ENCODE results near the gene MRPL54. TPM values are rescaled to one million over a fixed set of nuclear protein-coding genes. Genes with fewer than 3 reads are reported as not detected.

Gene MRPL54
- total RNA-seq, 4 donors from 2014 or later, result 31.8 to 90.1 (median 76.3) TPM

GRCh38 chr19:3796358-3796757 lies 33.9 kb downstream of the MRPL54 start:
- Histone ChIP-seq H3K27me3 (peaks cover 45% of the 10 kb centered on the region), H3K9me3 (peaks cover 0 to 13% (median 0%) of the 10 kb centered on the region in 3 donors), H3K36me3 (no peaks in the 10 kb centered on the region), H3K27ac (no peak overlapping the region), H3K4me1 (peaks cover 0 to 7% (median under 1%) of the 10 kb centered on the region in 3 donors), H3K4me3 (no peak overlapping the region)
- WGBS, 2 donors (ENCODE audit: low coverage in 1 of 2), result 87 to 100% methylated on average over 1 to 2 of the region's 2 CpGs
- TF ChIP-seq POLR2A (IDR thresholded peaks at IDR 0.05) (no peak), CTCF (IDR thresholded peaks at IDR 0.05) (no peak), EP300 (IDR thresholded peaks at IDR 0.05) (no peak), POLR2AphosphoS5 (IDR thresholded peaks at IDR 0.05) (no peak)
- no peak for ATAC-seq

- no peak for TF ChIP-seq EP300 (IDR thresholded peaks at IDR 0.05)
- no peak for TF ChIP-seq POLR2AphosphoS5 (IDR thresholded peaks at IDR 0.05)
- TF ChIP-seq POLR2A (IDR thresholded peaks at IDR 0.05), result no peak
- TF ChIP-seq CTCF (IDR thresholded peaks at IDR 0.05), result no peak
- 58 to 86% methylated on average over 1 to 3 of the region's 6 CpGs for WGBS, 2 donors (ENCODE audit: low coverage in 1 of 2)
- H3K27me3 ChIP-seq, result peaks cover 57% of the 10 kb centered on the region
- no peaks in the 10 kb centered on the region for H3K36me3 ChIP-seq
- H3K4me1 ChIP-seq, result peaks cover 0 to 14% (median 4%) of the 10 kb centered on the region in 3 donors
- H3K9me3 ChIP-seq, result peaks cover 0 to 13% (median 0%) of the 10 kb centered on the region in 3 donors
- ATAC-seq, result no peak
- H3K27ac ChIP-seq, result no peak overlapping the region
- H3K4me3 ChIP-seq, result no peak overlapping the region
Measured at GRCh38 chr19:3798137-3798536, 35.7 kb downstream of the MRPL54 start.

- Histone ChIP-seq H3K27ac (no peak overlapping the region), H3K9me3 (peaks cover 0 to 12% (median 0%) of the 10 kb centered on the region in 3 donors), H3K27me3 (peaks cover 75% of the 10 kb centered on the region), H3K4me3 (peak overlapping the region in 1 of 2 donors; percentile 34), H3K4me1 (peaks cover 0 to 14% (median 4%) of the 10 kb centered on the region in 3 donors), H3K36me3 (no peaks in the 10 kb centered on the region)
- ATAC-seq, result no peak
- WGBS, 2 donors (ENCODE audit: low coverage in 1 of 2), result 19 to 80% methylated on average over 1 to 13 of the region's 21 CpGs
- no peak for TF ChIP-seq CTCF (IDR thresholded peaks at IDR 0.05)
Measured at GRCh38 chr19:3800996-3801395, 38.5 kb downstream of the MRPL54 start.

- H3K9me3 ChIP-seq, result peaks cover 0 to 6% (median 0%) of the 10 kb centered on the region in 3 donors
- peak; percentile 62 for ATAC-seq
- H3K4me1 ChIP-seq, result peaks cover 0 to 14% (median 4%) of the 10 kb centered on the region in 3 donors
- TF ChIP-seq POLR2AphosphoS5 (IDR thresholded peaks at IDR 0.05), result no peak
- TF ChIP-seq CTCF (IDR thresholded peaks at IDR 0.05), result peak in 3 of 4 experiments; percentile 7 to 22 (median 18)
- no peak for TF ChIP-seq POLR2A (IDR thresholded peaks at IDR 0.05)
- TF ChIP-seq EP300 (IDR thresholded peaks at IDR 0.05), result no peak
- H3K36me3 ChIP-seq, result no peaks in the 10 kb centered on the region
- no peak overlapping the region for H3K27ac ChIP-seq
- WGBS, 2 donors (ENCODE audit: low coverage in 1 of 2), result 0 to 10% methylated on average over 2 to 10 of the region's 46 CpGs
- H3K27me3 ChIP-seq, result peaks cover 75% of the 10 kb centered on the region
- H3K4me3 ChIP-seq, result peak overlapping the region in 1 of 2 donors; percentile 34
Measured at GRCh38 chr19:3801412-3802096, 39.1 kb downstream of the MRPL54 start.

All from gastroesophageal sphincter (tissue), 4 donors.